ENCODE results near the gene TLE2.

DNA sequence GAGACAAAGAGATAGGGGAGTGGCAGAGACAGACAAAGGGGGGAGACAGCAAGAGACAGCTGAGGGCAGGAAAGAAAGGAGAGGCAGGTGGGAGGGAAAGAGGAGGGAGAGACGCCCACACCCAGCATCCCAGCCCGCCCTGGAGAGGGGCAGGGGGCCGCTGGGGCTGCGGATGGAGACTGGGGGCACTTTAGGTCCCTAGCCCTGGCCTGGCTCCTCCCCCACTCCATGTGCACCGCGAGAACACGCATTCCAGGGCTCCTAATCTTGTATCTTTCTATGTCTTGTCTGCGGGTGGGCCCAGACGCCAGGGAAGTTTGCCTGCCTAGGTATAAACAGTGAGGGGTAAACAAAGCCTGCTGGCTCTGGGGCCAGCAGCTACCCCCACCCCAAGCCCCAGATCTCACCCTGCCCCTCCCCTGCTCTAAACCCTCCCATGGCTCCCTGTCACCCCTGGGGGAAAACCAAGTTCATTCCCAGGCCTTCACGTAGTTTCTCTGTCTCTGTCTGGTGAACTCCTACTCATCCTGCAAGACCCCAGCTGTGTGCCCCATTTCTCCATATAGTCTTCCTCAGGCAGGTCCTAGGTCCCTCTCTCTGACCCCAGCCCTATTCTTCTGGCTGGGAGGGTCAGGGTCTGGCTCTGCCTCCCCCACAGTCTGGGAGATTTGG is 27.5 kb upstream of the TLE2 start:
- TF ChIP-seq, protein P1, sequence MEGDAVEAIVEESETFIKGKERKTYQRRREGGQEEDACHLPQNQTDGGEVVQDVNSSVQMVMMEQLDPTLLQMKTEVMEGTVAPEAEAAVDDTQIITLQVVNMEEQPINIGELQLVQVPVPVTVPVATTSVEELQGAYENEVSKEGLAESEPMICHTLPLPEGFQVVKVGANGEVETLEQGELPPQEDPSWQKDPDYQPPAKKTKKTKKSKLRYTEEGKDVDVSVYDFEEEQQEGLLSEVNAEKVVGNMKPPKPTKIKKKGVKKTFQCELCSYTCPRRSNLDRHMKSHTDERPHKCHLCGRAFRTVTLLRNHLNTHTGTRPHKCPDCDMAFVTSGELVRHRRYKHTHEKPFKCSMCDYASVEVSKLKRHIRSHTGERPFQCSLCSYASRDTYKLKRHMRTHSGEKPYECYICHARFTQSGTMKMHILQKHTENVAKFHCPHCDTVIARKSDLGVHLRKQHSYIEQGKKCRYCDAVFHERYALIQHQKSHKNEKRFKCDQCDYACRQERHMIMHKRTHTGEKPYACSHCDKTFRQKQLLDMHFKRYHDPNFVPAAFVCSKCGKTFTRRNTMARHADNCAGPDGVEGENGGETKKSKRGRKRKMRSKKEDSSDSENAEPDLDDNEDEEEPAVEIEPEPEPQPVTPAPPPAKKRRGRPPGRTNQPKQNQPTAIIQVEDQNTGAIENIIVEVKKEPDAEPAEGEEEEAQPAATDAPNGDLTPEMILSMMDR (IDR thresholded peaks at IDR 0.05): no peak
- no peak for TF ChIP-seq POLR2A (IDR thresholded peaks at IDR 0.05)
